ENCODE data around the gene MCFD2. TPM values are rescaled to one million over a fixed set of nuclear protein-coding genes. Genes with fewer than 3 reads are reported as not detected.

MCFD2 gene
- total RNA-seq, 1 donor from 2014 or later = 33.0 TPM

GRCh38 chr2:46859482-46859881, 56.1 kb downstream of the MCFD2 start:
- no peak overlapping the region for H3K27ac Mint-ChIP-seq (ENCODE audit: unreplicated experiment)
- DNase-seq = no peak
- peaks cover 11% of the 10 kb centered on the region for H3K4me1 Mint-ChIP-seq (ENCODE audit: low read depth, unreplicated experiment)
- H3K36me3 Mint-ChIP-seq (ENCODE audit: unreplicated experiment) = peaks cover 7% of the 10 kb centered on the region
- no peak overlapping the region for H3K4me3 Mint-ChIP-seq (ENCODE audit: unreplicated experiment)
- H3K27me3 Mint-ChIP-seq (ENCODE audit: unreplicated experiment) = peaks cover 4% of the 10 kb centered on the region
- no peak for TF ChIP-seq CTCF (IDR thresholded peaks at IDR 0.05; ENCODE audit: partially characterized antibody, unreplicated experiment)
- peaks cover 4% of the 10 kb centered on the region for H3K9me3 Mint-ChIP-seq (ENCODE audit: unreplicated experiment)

DNA sequence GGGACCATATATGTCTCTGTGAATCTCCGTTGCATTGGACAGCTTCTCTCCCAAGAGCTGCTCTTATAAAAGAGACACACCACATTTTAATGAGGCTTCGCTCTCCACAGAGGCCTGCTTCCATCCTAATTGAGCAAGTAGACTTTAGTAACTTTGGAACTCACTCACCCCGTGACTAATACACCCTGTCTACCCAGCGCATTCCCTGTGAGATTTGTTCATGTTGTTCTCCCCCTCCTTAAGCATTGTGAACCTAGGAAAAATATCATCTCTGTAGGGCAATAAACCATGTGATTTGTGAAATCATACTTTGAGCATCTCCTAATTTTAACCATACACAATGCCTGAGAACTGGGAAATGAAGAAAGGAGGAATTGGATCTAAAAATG, 56.9 kb downstream of the MCFD2 start:
- H3K4me3 Mint-ChIP-seq (ENCODE audit: unreplicated experiment) = no peak overlapping the region
- H3K27ac Mint-ChIP-seq (ENCODE audit: unreplicated experiment) = no peak overlapping the region
- no peak for DNase-seq
- H3K27me3 Mint-ChIP-seq (ENCODE audit: unreplicated experiment) = peaks cover 4% of the 10 kb centered on the region
- peaks cover 11% of the 10 kb centered on the region for H3K4me1 Mint-ChIP-seq (ENCODE audit: low read depth, unreplicated experiment)
- no peaks in the 10 kb centered on the region for H3K36me3 Mint-ChIP-seq (ENCODE audit: unreplicated experiment)
- no peak for TF ChIP-seq CTCF (IDR thresholded peaks at IDR 0.05; ENCODE audit: partially characterized antibody, unreplicated experiment)
- H3K9me3 Mint-ChIP-seq (ENCODE audit: unreplicated experiment) = peaks cover 1% of the 10 kb centered on the region

DNA sequence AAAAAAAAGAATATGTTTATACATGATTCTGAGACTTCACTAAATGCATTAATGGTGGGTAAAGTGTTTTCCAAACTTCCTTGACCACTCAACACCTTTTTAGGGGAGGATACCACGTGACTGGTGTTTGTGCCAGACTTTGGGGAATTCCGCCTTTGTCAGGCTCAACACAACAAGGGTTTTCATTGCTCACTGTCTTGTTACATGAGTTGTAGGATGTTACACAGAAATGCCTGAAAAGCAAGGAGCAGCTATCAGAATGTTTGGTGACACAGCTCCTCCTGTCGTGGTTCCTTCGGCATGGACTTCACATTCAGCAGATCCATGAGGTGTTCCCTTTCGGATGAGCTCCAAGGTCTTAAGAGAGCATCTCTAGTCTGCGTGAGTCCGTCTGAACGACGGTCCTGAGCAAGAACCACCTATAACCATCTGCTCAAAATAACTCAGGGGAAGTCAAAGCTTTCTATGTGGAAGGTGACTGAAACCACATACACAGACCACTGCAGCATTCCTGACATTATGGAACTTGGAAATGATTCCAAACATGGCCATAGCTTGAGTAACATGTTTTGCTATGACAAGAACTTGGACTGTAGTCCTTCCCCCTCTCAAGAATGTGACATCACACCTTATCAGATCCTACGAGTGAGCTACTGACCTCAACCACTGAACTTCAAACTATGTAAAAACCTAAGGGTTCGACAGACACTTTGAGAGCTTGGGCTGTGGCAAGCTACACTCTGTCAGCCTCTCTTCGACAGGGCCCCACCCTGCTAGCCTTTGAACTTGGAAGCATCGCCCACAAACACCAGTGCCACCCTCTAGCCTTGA, 57.5 kb downstream of the MCFD2 start:
- DNase-seq = no peak
- TF ChIP-seq CTCF (IDR thresholded peaks at IDR 0.05; ENCODE audit: partially characterized antibody, unreplicated experiment) = no peak
- Mint-ChIP-seq H3K27ac (ENCODE audit: unreplicated experiment) (no peak overlapping the region), H3K9me3 (ENCODE audit: unreplicated experiment) (peaks cover 1% of the 10 kb centered on the region), H3K36me3 (ENCODE audit: unreplicated experiment) (no peaks in the 10 kb centered on the region), H3K4me1 (ENCODE audit: low read depth, unreplicated experiment) (peaks cover 11% of the 10 kb centered on the region), H3K27me3 (ENCODE audit: unreplicated experiment) (peaks cover 4% of the 10 kb centered on the region), H3K4me3 (ENCODE audit: unreplicated experiment) (no peak overlapping the region)

- Mint-ChIP-seq H3K4me3 (ENCODE audit: unreplicated experiment) (no peak overlapping the region), H3K27me3 (ENCODE audit: unreplicated experiment) (peaks cover 6% of the 10 kb centered on the region), H3K36me3 (ENCODE audit: unreplicated experiment) (no peaks in the 10 kb centered on the region), H3K4me1 (ENCODE audit: low read depth, unreplicated experiment) (peaks cover 11% of the 10 kb centered on the region), H3K9me3 (ENCODE audit: unreplicated experiment) (peaks cover 1% of the 10 kb centered on the region), H3K27ac (ENCODE audit: unreplicated experiment) (no peak overlapping the region)
- TF ChIP-seq CTCF (IDR thresholded peaks at IDR 0.05; ENCODE audit: partially characterized antibody, unreplicated experiment) = no peak
- DNase-seq = no peak
These were observed 59.3 kb downstream of the MCFD2 start for GRCh38 chr2:46856336-46856735.

DNA sequence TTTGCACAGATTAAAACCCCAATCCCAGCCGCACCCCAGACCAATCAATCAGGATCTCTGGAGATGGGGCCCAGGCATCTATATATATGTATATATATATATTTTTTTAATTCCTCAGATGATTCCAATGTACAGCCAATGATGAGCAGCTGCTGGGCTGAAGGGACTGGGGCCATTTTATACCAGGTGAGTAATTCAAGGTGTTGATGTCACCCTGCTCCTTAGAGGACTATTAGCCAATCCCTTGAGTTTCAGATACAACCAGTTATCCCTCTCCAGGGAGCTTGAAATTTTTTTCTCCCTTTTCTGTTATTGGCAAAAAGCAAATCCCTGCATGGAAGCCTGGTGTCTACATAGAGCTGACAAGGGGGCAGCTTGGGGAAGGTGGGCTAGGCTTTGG, 59.8 kb downstream of the MCFD2 start:
- Mint-ChIP-seq H3K27ac (ENCODE audit: unreplicated experiment) (no peak overlapping the region), H3K4me3 (ENCODE audit: unreplicated experiment) (no peak overlapping the region), H3K27me3 (ENCODE audit: unreplicated experiment) (peaks cover 6% of the 10 kb centered on the region), H3K36me3 (ENCODE audit: unreplicated experiment) (no peaks in the 10 kb centered on the region), H3K4me1 (ENCODE audit: low read depth, unreplicated experiment) (peaks cover 11% of the 10 kb centered on the region), H3K9me3 (ENCODE audit: unreplicated experiment) (no peaks in the 10 kb centered on the region)
- no peak for DNase-seq
- no peak for TF ChIP-seq CTCF (IDR thresholded peaks at IDR 0.05; ENCODE audit: partially characterized antibody, unreplicated experiment)

All from glutamatergic neuron (in vitro differentiated cells).